Skeletal muscle satellite cell (primary cell): ENCODE data around the gene RETREG3.

Experiments used
- H3K27me3 ChIP-seq: 2 replicates; pipeline ENCODE4 v1.7.0; 2013; ENCODE audit warnings: low read length; ENCODE audit not compliant: control insufficient read depth, insufficient read depth
- H3K36me3 ChIP-seq: 2 replicates; pipeline ENCODE4 v1.7.0; 2013; ENCODE audit warnings: mild to moderate bottlenecking, control low read depth, low read length; ENCODE audit not compliant: insufficient read depth
- H3K4me1 ChIP-seq: 2 replicates; pipeline ENCODE4 v1.7.0; 2013; ENCODE audit warnings: low read length; ENCODE audit not compliant: control insufficient read depth, insufficient read depth
- H3K4me2 ChIP-seq: 2 replicates; pipeline ENCODE4 v1.7.0; 2013; ENCODE audit warnings: mild to moderate bottlenecking, low read length
- H3K4me3 ChIP-seq: 2 replicates; pipeline ENCODE4 v1.7.0; 2013; ENCODE audit warnings: low read length
- H3K9ac ChIP-seq: 2 replicates; pipeline ENCODE4 v1.7.0; 2013; ENCODE audit warnings: mild to moderate bottlenecking, low read depth, low read length, moderate library complexity
- H3K9me3 ChIP-seq: replicated peaks from 2 replicates; pipeline ENCODE4 v1.7.0; 2013; ENCODE audit warnings: mild to moderate bottlenecking, control low read depth, low read length

RETREG3 gene

DNA sequence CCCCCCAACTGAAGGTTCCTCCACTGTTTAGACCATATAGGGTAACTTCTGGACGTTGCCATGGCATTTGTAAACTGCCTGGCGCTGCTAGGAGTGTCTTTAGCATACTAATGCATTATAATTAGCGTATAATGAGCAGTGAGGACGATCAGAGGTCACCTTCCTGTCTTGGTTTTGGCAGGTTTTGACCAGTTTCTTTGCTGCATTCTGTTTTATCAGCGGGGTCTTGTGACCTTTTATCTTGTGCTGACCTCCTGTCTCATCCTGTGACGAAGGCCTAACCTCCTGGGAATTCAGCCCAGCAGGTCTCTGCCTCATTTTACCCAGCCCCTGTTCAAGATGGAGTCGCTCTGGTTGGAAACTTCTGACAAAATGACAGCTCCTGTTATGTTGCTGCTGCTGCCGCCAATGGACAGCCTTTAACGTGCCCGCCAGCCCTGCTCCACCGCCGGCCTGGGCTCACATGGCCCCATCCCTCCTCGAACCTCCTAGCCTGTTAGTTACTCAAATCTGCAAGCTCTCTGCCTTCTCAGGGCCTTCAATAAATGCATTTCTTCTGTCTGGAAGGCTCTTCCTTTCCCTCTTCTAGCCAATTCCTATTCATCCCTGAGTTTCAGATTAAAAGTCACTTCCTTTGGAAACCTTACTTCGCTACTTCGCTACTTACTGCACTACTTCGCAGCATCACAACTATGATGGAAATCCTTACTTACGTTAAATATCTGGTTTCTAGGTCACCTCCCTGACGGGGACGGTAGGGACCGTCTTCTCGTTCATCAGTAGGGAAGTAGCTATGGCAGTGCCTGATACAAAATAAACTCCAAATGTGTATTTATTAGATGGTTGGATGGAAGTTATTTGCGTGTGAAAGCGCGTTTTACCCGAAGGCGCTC lies 73.8 kb downstream of the RETREG3 start:
- H3K27me3 ChIP-seq = no peaks in the 10 kb centered on the region
- H3K9ac ChIP-seq = peak overlapping the region; percentile 86
- H3K4me3 ChIP-seq = peak overlapping the region; percentile 73
- peaks cover 18% of the 10 kb centered on the region for H3K36me3 ChIP-seq
- H3K9me3 ChIP-seq = no peaks in the 10 kb centered on the region
- peak overlapping the region; percentile 86 for H3K4me2 ChIP-seq
- peaks cover 25% of the 10 kb centered on the region for H3K4me1 ChIP-seq

DNA sequence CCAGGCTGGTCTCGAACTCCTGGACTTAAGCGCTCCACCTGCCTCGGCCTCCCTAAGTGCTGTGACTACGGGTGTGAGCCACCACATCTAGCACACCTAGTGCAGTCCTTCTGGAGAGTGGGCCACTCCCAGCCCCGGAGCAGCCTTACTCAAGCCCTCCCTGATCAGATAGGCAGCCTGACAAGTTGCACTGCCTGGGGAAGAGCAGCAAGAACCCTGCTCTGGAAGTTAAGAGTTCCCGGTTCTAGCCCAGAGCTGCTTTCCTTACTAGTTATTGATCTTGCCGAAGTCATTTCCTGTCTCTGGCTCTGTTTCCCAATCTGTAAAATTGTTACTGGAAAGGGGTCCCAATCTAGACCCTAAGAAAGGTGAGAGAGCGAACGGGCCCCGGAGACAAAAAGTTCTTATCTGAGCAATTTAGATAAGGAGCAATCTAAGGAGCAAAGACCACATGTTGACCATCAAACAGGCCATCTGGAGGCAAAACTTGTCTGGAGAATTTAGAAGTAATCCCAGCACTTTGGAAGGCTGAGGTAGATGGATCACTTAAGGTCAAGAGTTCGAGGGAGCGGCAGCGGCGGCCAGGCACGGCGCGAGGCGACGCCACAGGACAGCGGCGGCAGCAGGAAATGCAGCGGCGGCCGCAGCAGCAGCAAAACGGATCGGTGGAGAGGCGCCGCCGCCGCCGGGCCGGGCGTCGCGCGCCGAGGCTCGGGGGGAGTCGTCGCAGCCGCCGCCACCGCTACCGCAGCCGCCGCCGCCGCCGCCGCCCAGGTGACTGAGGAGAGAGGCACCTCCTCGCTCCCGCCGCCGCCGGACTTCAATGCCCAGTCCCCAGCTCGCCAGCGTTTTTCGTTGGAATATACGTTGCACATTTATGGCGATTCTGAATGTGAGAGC lies 77.5 kb downstream of the RETREG3 start:
- no peaks in the 10 kb centered on the region for H3K9me3 ChIP-seq
- H3K27me3 ChIP-seq = no peaks in the 10 kb centered on the region
- peak overlapping the region; percentile 61 for H3K9ac ChIP-seq
- H3K36me3 ChIP-seq = no peaks in the 10 kb centered on the region
- H3K4me1 ChIP-seq = peaks cover 15% of the 10 kb centered on the region
- peak overlapping the region; percentile 86 for H3K4me2 ChIP-seq
- H3K4me3 ChIP-seq = peak overlapping the region; percentile 72

DNA sequence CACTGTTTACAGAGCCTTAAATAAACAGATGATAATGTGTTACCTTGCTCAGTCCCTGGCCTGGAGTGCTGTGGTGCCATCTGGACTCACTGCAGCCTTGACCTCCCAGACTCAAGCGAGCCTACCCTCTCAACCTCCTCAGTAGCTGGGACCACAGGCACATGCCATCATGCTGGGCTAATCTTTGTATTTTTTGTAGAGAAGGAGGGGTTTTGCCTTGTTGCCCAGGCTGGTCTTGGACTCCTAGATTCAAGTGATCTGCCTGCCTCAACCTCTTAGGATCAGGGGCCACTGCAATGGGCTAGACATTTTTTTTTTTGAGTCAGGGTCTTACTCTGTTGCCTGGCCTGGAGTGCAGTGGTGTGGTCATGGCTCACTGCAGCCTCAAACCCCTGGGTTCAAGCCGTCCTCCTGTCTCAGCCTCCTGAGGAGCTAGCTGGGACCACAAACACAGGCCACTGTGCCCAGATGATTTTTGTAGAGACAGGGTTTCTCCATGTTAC lies 78.2 kb downstream of the RETREG3 start:
- H3K4me1 ChIP-seq = peaks cover 18% of the 10 kb centered on the region

More for the DNA sequence above, 78.2 kb downstream of the RETREG3 start:
- H3K9me3 ChIP-seq = no peaks in the 10 kb centered on the region
- H3K4me3 ChIP-seq = no peak overlapping the region
- H3K4me2 ChIP-seq = no peak overlapping the region
- H3K9ac ChIP-seq = no peak overlapping the region
- no peaks in the 10 kb centered on the region for H3K36me3 ChIP-seq
- no peaks in the 10 kb centered on the region for H3K27me3 ChIP-seq
